A549 (cell line): ENCODE data around the gene OSBPL6.

Experiments
- CHD2 ChIP-seq: fragments of 150-350 bp; IDR thresholded peaks from 2 replicates; pipeline ENCODE4 v1.6.1; 2014; ENCODE audit warnings: low read length; ENCODE audit not compliant: partially characterized antibody
- CTCF ChIP-seq: fragments of >200 bp; sonication (Bioruptor Twin); formaldehyde crosslinking; IDR thresholded peaks from 3 replicates; pipeline ENCODE4 v1.5.1; 2016

- no peak for TF ChIP-seq CTCF
- no peak for TF ChIP-seq CHD2
Measured at GRCh38 chr2:178295906-178296305, 101.6 kb downstream of the OSBPL6 start.
